Fibroblast of villous mesenchyme (primary cell): ENCODE measurements around the gene SMARCB1. TPM values are rescaled to one million over a fixed set of nuclear protein-coding genes. Genes with fewer than 3 reads are reported as not detected.

Source experiments
- DNase-seq: peaks from one replicate; pipeline ENCODE4 v3.0.0-alpha.2; 2010; ENCODE audit warnings: low read depth
- H3K4me3 ChIP-seq: 2 replicates; pipeline ENCODE4 v1.5.1; 2011; ENCODE audit warnings: low read depth, mild to moderate bottlenecking, low read length
- total RNA-seq: library from RNA; depleted of rRNA; stranded (reverse); fragments of >200 nt; gene quantifications from 2 replicates; pipeline ENCODE4 v1.2.3, GENCODE V29; 2012
- TF ChIP-seq, protein P1 (sequence below): IDR thresholded peaks from 2 replicates; pipeline ENCODE4 v1.5.1; 2012; ENCODE audit warnings: low read depth, mild to moderate bottlenecking, low read length; ENCODE audit not compliant: insufficient read depth

Gene SMARCB1
- total RNA-seq, 1 donor, result 61.7 TPM

GRCh38 chr22:23760056-23760455 is 26.7 kb upstream of the SMARCB1 start:
- TF ChIP-seq, protein P1, sequence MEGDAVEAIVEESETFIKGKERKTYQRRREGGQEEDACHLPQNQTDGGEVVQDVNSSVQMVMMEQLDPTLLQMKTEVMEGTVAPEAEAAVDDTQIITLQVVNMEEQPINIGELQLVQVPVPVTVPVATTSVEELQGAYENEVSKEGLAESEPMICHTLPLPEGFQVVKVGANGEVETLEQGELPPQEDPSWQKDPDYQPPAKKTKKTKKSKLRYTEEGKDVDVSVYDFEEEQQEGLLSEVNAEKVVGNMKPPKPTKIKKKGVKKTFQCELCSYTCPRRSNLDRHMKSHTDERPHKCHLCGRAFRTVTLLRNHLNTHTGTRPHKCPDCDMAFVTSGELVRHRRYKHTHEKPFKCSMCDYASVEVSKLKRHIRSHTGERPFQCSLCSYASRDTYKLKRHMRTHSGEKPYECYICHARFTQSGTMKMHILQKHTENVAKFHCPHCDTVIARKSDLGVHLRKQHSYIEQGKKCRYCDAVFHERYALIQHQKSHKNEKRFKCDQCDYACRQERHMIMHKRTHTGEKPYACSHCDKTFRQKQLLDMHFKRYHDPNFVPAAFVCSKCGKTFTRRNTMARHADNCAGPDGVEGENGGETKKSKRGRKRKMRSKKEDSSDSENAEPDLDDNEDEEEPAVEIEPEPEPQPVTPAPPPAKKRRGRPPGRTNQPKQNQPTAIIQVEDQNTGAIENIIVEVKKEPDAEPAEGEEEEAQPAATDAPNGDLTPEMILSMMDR, result no peak
- H3K4me3 ChIP-seq, result no peak overlapping the region
- DNase-seq, result no peak

GRCh38 chr22:23762842-23763578 is 23.8 kb upstream of the SMARCB1 start, which contains the start of gene C22orf15:
C22orf15 (plus strand) TSS chr22:23762990; CDS start chr22:23763307, 317 bp downstream.
- TF ChIP-seq, protein P1, result no peak
- peak; percentile 29 for DNase-seq
- peak within 1 kb of the TSS; percentile 9 for H3K4me3 ChIP-seq

- TF ChIP-seq, protein P1, result no peak
- no peak for DNase-seq
- peak overlapping the region; percentile 9 for H3K4me3 ChIP-seq
Observed at GRCh38 chr22:23763579-23763945, 23.2 kb upstream of the SMARCB1 start.

DNA sequence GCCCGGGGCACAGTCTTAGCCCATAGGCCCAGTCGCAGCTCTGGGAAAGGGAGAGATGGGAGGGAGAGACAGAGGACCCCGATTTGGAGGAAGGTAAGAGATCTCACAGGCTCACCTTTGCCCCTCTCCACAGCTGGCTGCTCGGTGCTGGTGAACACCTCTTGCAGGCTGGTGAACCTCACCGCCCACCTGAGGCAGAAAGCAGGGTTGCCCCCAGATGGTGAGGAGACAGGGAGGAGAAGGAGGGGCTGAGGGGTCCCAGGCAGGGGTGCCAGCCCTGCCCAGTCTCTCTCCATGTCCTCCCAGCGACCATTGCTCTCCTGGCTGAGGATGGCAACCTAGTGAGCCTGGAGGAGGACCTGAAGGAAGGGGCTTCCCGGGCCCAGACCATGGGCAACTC is 22.8 kb upstream of the SMARCB1 start:
- DNase-seq, result no peak
- no peak overlapping the region for H3K4me3 ChIP-seq

DNA sequence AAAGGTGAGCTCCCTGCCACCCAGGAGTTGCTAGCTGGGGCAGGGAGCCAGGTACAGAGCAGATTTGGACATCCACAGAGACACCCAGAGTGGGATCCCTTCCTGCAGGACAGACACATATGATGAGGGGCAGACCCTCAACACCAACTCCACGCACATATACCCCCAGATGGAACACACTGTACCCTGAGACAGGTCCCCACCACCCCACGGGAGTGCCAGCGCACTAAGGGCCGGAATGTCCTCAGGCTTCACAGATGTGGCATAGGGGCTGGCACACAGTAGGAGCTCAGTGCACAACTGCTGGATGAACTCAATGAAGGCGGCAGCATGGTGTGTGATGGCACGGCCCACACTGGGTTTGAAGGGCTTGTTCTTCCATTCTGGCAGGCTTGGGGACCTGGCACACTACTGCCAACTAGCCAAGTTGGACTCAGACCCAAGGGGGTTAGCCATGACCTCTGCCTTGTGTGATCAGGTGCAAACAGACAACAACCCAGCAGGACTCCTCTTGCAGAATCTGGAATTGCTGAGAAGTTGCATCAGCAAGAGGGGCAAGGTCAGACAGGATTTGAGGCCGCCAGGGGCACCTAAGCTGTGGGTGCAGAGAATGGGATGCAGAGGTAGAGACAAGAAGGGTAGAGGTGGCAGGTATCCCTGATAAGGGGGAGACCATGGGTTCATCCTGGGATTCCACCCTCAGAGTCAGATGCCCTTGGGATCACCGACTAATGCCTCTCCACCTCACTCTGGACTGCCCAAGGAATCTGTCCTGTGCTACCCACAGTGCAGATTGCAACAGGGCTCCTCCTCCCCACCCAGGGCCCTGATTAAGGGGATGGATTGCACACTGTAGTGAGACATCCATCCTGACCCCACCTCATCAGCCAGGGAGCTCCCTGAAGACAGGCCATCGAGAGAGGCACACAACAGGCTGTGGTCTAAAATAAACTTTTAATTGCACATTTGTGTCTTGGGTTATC is 21.6 kb upstream of the SMARCB1 start:
- TF ChIP-seq, protein P1, result no peak
- no peak for DNase-seq

More for the DNA sequence above, 22.8 kb upstream of the SMARCB1 start:
- TF ChIP-seq, protein P1, result no peak

DNA sequence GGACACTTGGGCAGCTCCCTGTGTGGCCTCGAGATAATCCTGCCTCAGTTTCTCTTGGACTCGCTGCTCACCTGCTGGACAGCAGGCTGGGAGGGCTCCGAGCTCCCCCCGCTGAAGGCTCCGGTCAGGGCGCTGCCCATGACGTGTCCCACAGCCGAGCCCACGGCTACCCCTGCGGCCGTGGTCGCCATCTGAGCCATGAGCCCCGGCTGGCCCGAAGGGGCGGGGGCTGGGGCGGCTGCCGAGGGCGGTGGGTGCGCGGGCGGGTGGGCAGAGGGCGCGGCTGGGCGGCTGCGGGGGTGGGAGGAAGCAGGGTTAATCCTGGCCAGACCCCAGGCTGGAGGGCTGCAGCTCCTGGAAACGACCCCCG is 19.5 kb upstream of the SMARCB1 start:
- TF ChIP-seq, protein P1, result no peak
- H3K4me3 ChIP-seq, result peak overlapping the region; percentile 73
- no peak for DNase-seq

More for the DNA sequence above, 21.6 kb upstream of the SMARCB1 start:
- H3K4me3 ChIP-seq, result no peak overlapping the region
